C4-2B (cell line): ENCODE measurements around the gene TST.

ENCODE experiments used
- ZFX ChIP-seq: fragments of 450-650 bp; IDR thresholded peaks from 2 replicates; pipeline ENCODE4 v1.6.1; 2017
- TF ChIP-seq, protein P1 (sequence below): fragments of 450-650 bp; conservative IDR thresholded peaks from 2 replicates; pipeline ENCODE4 v1.5.1; 2017; ENCODE audit warnings: mild to moderate bottlenecking

DNA sequence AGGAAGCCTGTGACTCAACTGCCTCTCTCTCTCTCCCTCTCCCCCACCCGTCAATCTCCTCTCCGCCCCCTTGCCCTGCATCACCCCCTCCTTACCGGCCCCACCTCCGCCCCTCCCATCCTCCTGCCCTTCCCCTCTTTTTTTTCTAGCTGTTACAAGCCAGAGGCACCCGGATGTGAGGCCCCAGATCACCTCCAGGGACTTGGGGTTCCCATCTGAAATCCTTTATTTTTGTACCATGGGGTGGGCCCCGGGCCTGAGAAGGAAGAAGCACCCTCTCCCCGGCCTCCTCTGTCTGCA lies 43.1 kb upstream of the TST start:
- TF ChIP-seq, protein P1, sequence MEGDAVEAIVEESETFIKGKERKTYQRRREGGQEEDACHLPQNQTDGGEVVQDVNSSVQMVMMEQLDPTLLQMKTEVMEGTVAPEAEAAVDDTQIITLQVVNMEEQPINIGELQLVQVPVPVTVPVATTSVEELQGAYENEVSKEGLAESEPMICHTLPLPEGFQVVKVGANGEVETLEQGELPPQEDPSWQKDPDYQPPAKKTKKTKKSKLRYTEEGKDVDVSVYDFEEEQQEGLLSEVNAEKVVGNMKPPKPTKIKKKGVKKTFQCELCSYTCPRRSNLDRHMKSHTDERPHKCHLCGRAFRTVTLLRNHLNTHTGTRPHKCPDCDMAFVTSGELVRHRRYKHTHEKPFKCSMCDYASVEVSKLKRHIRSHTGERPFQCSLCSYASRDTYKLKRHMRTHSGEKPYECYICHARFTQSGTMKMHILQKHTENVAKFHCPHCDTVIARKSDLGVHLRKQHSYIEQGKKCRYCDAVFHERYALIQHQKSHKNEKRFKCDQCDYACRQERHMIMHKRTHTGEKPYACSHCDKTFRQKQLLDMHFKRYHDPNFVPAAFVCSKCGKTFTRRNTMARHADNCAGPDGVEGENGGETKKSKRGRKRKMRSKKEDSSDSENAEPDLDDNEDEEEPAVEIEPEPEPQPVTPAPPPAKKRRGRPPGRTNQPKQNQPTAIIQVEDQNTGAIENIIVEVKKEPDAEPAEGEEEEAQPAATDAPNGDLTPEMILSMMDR: no peak
- no peak for TF ChIP-seq ZFX
